Stomach (tissue), 9 donors: ENCODE results near the gene SGIP1. TPM values are rescaled to one million over a fixed set of nuclear protein-coding genes. Genes with fewer than 3 reads are reported as not detected.
A peak's percentile ranks its signal among the peaks of the same experiment; 100 is the strongest.

ENCODE experiments used
- DNase-seq, 2 donors: peaks; one replicate each; pipeline versions ENCODE4 v3.0.0 to v3.0.0-alpha.2; 2013 to 2019
- H3K27ac ChIP-seq, 5 donors: fragments of 200-600 bp in 4 of 5; sonication (generic) in 4 of 5; one replicate each; pipeline ENCODE4 v1.5.1; 2013 to 2019; ENCODE audit warnings: mild to moderate bottlenecking in 1 of 5, moderate library complexity in 1 of 5
- H3K27me3 ChIP-seq, 3 donors: fragments of 200-600 bp; sonication (generic); one replicate each; pipeline ENCODE4 v1.5.1; 2017 to 2019; ENCODE audit warnings: mixed run types in 1 of 3
- H3K36me3 ChIP-seq, 4 donors: fragments of 200-600 bp; sonication (generic); 1 replicate in 3 of 4; 2 replicates in 1 of 4; pipeline ENCODE4 v1.5.1; 2016 to 2019
- H3K4me1 ChIP-seq, 4 donors: fragments of 200-600 bp; sonication (generic); one replicate each; pipeline ENCODE4 v1.5.1; 2016 to 2019
- H3K4me3 ChIP-seq, 4 donors: fragments of 200-600 bp; sonication (generic) in 3 of 4; one replicate each; pipeline ENCODE4 v1.5.1; 2016 to 2019; ENCODE audit warnings: mild to moderate bottlenecking in 1 of 4
- H3K9me3 ChIP-seq, 4 donors: fragments of 200-600 bp; sonication (generic); one replicate each; pipeline ENCODE4 v1.5.1; 2016 to 2019
- EP300 ChIP-seq: sonication (generic); formaldehyde crosslinking; IDR thresholded peaks from one replicate; pipeline ENCODE4 v1.6.1; 2017; ENCODE audit warnings: antibody characterized with exemption
- POLR2A ChIP-seq, 4 donors: fragments of 450-650 bp; IDR thresholded peaks; one replicate each; pipeline ENCODE4 v1.6.1; 2016; ENCODE audit warnings: antibody characterized with exemption in 4 of 4, control low read depth in 2 of 4, mild to moderate bottlenecking in 1 of 4, moderate library complexity in 1 of 4
- POLR2AphosphoS5 ChIP-seq, 3 donors: sonication (generic); formaldehyde crosslinking; IDR thresholded peaks; one replicate each; pipeline ENCODE4 v1.6.1; 2016; ENCODE audit warnings: antibody characterized with exemption in 3 of 3
- WGBS, 5 donors: extraction: QIAGEN DNeasy Blood & Tissue Kit in 3 of 5; methylation state at CpG; one replicate each; pipeline versions ENCODE4 v1.1.5 to v1.1.7; 2013 to 2018; 5-methylcytosine and 5-hydroxymethylcytosine counted together
- intact Hi-C: fragments of 100-400 bp; cut with DNase I; formaldehyde crosslinking; loops from one replicate; pipeline ENCODE4 v1.15.1; 2023; ENCODE audit warnings: low total_unique reads
- polyA plus RNA-seq, 3 donors: library from polyadenylated mRNA; stranded (reverse); fragments of 200-250 nt; gene quantifications; one replicate each; pipeline ENCODE4 v1.2.3, GENCODE V29; 2013
- total RNA-seq, 5 donors: library from RNA; depleted of rRNA; stranded (reverse); fragments of >200 nt; gene quantifications; one replicate each; pipeline versions ENCODE4 v1.1.0 to v1.2.3, GENCODE V29; 2014 to 2016
- TF ChIP-seq, protein P1 (sequence below), 7 experiments: fragments of 450-650 bp in 4 of 7; fragments of 200-600 bp in 3 of 7; sonication (generic) in 3 of 7; IDR thresholded peaks; one replicate each; pipeline ENCODE4 v1.5.1; 2016 to 2019; ENCODE audit warnings: antibody characterized with exemption in 7 of 7, control low read depth in 2 of 7, mild to moderate bottlenecking in 1 of 7
- donor health status: healthy with polysubstance abuse.
- donor health status: Bipolar disorder and iron deficiency.
- donor health status: healthy.

The SGIP1 gene
- total and polyA plus RNA-seq, 8 donors, result 1.2 to 44.9 (median 3.0) TPM; not detected in 1

DNA sequence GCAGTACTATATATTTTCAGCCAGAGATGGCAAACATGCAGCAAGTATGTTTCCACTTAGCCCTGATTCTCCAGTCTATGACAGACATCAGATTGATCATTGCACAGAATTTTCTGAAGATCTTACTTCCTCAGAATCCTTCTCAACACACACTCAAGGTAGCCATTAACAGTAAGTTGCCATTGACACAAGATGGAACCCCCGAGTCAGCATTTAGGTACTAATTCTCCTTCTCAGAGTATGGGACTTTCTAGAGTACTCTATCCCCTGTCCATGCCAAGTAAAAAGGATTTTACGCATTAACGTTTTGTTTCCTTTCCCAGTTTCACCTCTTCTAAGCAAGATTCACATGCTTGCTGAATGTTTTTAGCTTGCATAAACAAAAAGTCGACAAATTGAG is 63.5 kb downstream of the SGIP1 start:
- 72 to 82% (median 79%) methylated on average over 4 of the region's 4 CpGs for WGBS, 5 donors
- DNase-seq, result no peak
- TF ChIP-seq POLR2A (IDR thresholded peaks at IDR 0.05), result no peak
- TF ChIP-seq EP300, result no peak
- TF ChIP-seq POLR2AphosphoS5 (IDR thresholded peaks at IDR 0.05), result no peak
- TF ChIP-seq, protein P1, sequence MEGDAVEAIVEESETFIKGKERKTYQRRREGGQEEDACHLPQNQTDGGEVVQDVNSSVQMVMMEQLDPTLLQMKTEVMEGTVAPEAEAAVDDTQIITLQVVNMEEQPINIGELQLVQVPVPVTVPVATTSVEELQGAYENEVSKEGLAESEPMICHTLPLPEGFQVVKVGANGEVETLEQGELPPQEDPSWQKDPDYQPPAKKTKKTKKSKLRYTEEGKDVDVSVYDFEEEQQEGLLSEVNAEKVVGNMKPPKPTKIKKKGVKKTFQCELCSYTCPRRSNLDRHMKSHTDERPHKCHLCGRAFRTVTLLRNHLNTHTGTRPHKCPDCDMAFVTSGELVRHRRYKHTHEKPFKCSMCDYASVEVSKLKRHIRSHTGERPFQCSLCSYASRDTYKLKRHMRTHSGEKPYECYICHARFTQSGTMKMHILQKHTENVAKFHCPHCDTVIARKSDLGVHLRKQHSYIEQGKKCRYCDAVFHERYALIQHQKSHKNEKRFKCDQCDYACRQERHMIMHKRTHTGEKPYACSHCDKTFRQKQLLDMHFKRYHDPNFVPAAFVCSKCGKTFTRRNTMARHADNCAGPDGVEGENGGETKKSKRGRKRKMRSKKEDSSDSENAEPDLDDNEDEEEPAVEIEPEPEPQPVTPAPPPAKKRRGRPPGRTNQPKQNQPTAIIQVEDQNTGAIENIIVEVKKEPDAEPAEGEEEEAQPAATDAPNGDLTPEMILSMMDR (IDR thresholded peaks at IDR 0.05), result no peak
- Histone ChIP-seq H3K9me3 (peaks cover 0 to 7% (median 3%) of the 10 kb centered on the region in 4 donors), H3K27me3 (no peaks in the 10 kb centered on the region), H3K36me3 (no peaks in the 10 kb centered on the region), H3K4me3 (no peak overlapping the region), H3K27ac (no peak overlapping the region), H3K4me1 (no peaks in the 10 kb centered on the region)
- intact Hi-C loops, result no loop called here

DNA sequence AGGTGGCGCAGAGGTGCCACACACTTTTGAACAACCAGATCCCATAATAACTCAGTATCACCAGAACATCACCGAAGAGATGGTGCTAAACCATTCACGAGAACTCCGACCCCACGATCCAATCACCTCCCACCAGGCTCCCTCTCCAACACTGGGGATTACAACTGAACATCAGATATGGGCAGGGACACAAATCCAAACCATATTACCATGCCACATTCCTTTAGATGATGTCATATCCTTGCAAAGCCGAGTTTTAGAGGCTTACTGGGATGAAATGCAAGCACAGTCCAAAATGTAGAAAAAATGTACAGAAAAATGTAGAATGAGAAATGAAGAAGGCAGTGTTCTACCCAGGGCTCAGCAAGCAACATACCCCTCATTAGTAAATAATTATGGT is 64.7 kb downstream of the SGIP1 start:
- no peaks in the 10 kb centered on the region for H3K4me1 ChIP-seq
- DNase-seq, result peak in 1 of 2 donors; percentile 12
- no peaks in the 10 kb centered on the region for H3K36me3 ChIP-seq
- TF ChIP-seq EP300, result no peak
- TF ChIP-seq, protein P1 (IDR thresholded peaks at IDR 0.05), result no peak
- no peak for TF ChIP-seq POLR2AphosphoS5 (IDR thresholded peaks at IDR 0.05)
- no peak for TF ChIP-seq POLR2A (IDR thresholded peaks at IDR 0.05)
- no peak overlapping the region for H3K4me3 ChIP-seq
- no peak overlapping the region for H3K27ac ChIP-seq
- intact Hi-C loops, result no loop called here
- peaks cover 0 to 7% (median 3%) of the 10 kb centered on the region in 4 donors for H3K9me3 ChIP-seq
- WGBS, 5 donors, result 82 to 91% (median 85%) methylated on average over 6 of the region's 6 CpGs
- H3K27me3 ChIP-seq, result no peaks in the 10 kb centered on the region

DNA sequence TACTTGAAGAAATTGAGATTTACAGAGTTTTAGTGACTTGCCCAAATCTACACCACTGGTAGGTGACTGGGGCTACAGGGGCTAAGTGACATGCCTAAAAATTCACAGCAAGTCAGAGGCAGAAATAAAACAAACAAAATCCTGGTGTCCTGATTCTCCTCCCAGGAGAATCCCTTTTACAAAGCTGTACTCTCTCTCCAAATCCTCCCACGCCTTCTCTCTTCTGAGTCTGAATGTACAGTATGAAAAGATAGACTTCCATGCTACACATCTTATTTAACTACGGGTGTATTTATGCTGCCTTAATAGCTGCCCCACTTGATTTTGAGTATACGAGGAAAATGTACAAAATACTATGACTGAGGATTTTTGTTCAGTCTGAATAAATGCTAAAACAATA is 65.4 kb downstream of the SGIP1 start:
- Histone ChIP-seq H3K27ac (no peak overlapping the region), H3K4me3 (no peak overlapping the region), H3K27me3 (no peaks in the 10 kb centered on the region), H3K9me3 (peaks cover 0 to 7% (median 3%) of the 10 kb centered on the region in 4 donors), H3K4me1 (no peaks in the 10 kb centered on the region), H3K36me3 (no peaks in the 10 kb centered on the region)
- no peak for DNase-seq
- 80 to 91% (median 89%) methylated on average over 3 of the region's 3 CpGs for WGBS, 5 donors
- intact Hi-C loops, result no loop called here
- TF ChIP-seq, protein P1 (IDR thresholded peaks at IDR 0.05), result no peak
- TF ChIP-seq POLR2AphosphoS5 (IDR thresholded peaks at IDR 0.05) (no peak), POLR2A (IDR thresholded peaks at IDR 0.05) (no peak), EP300 (no peak)

DNA sequence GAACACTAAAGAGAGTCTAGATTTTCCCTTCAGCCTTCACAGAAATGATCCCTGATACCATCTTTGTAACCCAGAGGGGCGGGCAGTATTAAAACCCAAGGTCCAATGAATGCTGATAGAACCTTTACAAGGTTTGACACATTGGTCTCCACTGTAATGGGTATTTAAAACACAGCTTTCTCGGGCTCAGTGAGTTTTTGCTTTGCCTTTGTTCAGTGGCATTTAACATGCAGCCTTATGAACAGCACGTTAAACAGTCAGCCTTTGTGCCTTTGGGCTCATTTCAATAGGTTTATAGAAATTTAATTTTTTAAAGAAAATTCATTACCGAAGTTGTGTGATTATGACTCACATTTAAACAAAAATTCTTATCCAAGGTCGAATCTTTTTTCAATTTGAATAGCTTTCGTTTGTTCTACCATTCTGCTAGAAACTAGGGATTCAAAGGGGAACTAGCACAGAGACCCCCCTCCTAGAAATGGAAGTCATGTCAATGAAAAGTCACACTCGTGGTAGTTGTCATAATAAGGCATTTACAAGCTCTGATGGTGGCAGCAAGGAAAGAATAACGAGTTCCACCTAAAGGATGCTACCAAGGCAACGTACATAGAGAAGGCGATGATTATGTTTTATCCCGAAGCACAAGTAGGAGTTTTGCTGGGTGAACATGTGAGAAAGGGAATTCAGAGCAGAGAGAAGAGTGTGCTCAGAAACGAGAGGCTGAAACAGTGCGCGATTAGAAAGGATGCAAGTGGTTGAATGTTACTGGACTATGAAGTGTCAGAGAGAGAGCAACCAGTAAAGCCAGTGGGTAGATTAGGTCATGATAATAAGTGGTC is 66.2 kb downstream of the SGIP1 start:
- no peak overlapping the region for H3K4me3 ChIP-seq
- 78 to 86% (median 82%) methylated on average over 14 of the region's 14 CpGs for WGBS, 5 donors
- H3K36me3 ChIP-seq, result no peaks in the 10 kb centered on the region
- no peaks in the 10 kb centered on the region for H3K27me3 ChIP-seq
- intact Hi-C loops, result no loop called here
- H3K4me1 ChIP-seq, result no peaks in the 10 kb centered on the region
- no peak overlapping the region for H3K27ac ChIP-seq
- H3K9me3 ChIP-seq, result peaks cover 0 to 7% (median 3%) of the 10 kb centered on the region in 4 donors
- TF ChIP-seq, protein P1 (IDR thresholded peaks at IDR 0.05), result no peak
- TF ChIP-seq POLR2A (IDR thresholded peaks at IDR 0.05) (no peak), EP300 (no peak)
- no peak for DNase-seq
